Hematopoietic multipotent progenitor cell treated with erythropoietin and hydrocortisone succinate and interleukin-3 and kit ligand, for 17 days (in vitro differentiated cells): ENCODE results near the gene CSK.
"Not testable (repeated sequence)": the region's sequence is repeated elsewhere in the genome, so short reads cannot be mapped to it uniquely, and the experiment has no call there.

ENCODE experiments used
- DNase-seq: peaks from one replicate; pipeline ENCODE4 v3.0.0-alpha.2; 2015; ENCODE audit warnings: low spot score

The CSK gene

GRCh38 chr15:74770211-74770903 is 11.5 kb upstream of the CSK start:
- DNase-seq, result no peak

- DNase-seq, result no peak
Measured at GRCh38 chr15:74773329-74773728, 8.6 kb upstream of the CSK start.

- no peak for DNase-seq
Measured at GRCh38 chr15:74773731-74774252, 8.1 kb upstream of the CSK start.

- DNase-seq, result no peak
Measured at GRCh38 chr15:74775132-74775562, 6.7 kb upstream of the CSK start.

- DNase-seq, result no peak
Measured at GRCh38 chr15:74775894-74776293, 6.0 kb upstream of the CSK start.

- no peak for DNase-seq
Measured at GRCh38 chr15:74776821-74777768, 4.8 kb upstream of the CSK start.

- DNase-seq, result no peak
Measured at GRCh38 chr15:74777769-74778598, 3.9 kb upstream of the CSK start.

GRCh38 chr15:74778599-74778970 is 3.3 kb upstream of the CSK start:
- DNase-seq, result no peak

- no peak for DNase-seq
Measured at GRCh38 chr15:74779162-74779648, 2.7 kb upstream of the CSK start.

GRCh38 chr15:74780523-74781430 is 1.1 kb upstream of the CSK start:
- DNase-seq, result no peak

GRCh38 chr15:74782259-74783071 is 585 bp downstream of the CSK start:
- no peak for DNase-seq

GRCh38 chr15:74783072-74783807 is 1.4 kb downstream of the CSK start:
- DNase-seq, result no peak

- DNase-seq, result no peak
Measured at GRCh38 chr15:74783808-74784175, 1.9 kb downstream of the CSK start.

GRCh38 chr15:74784426-74785193 is 2.7 kb downstream of the CSK start:
- DNase-seq, result no peak

- no peak for DNase-seq
Measured at GRCh38 chr15:74785194-74786032, 3.5 kb downstream of the CSK start.

GRCh38 chr15:74786081-74786480 is 4.2 kb downstream of the CSK start:
- not testable (repeated sequence) for DNase-seq

- no peak for DNase-seq
Measured at GRCh38 chr15:74786551-74787165, 4.8 kb downstream of the CSK start.
